HG03457 (cell line): Measurements from ENCODE around the gene ECT2.
"Not testable (repeated sequence)": the region's sequence is repeated elsewhere in the genome, so short reads cannot be mapped to it uniquely, and the experiment has no call there.

Source experiments
- ATAC-seq: cut with Tn5 transposase; IDR thresholded peaks from one replicate; pipeline ENCODE4 v1.9.1; 2021; ENCODE audit warnings: moderate number of reproducible peaks; ENCODE audit not compliant: unreplicated experiment

Gene ECT2

GRCh38 chr3:172750368-172751174, at the start of gene ECT2:
Gene ECT2 (plus strand): TSS chr3:172750726. CDS start chr3:172754531, 3,805 bp downstream.
- ATAC-seq = peak; percentile 95

DNA sequence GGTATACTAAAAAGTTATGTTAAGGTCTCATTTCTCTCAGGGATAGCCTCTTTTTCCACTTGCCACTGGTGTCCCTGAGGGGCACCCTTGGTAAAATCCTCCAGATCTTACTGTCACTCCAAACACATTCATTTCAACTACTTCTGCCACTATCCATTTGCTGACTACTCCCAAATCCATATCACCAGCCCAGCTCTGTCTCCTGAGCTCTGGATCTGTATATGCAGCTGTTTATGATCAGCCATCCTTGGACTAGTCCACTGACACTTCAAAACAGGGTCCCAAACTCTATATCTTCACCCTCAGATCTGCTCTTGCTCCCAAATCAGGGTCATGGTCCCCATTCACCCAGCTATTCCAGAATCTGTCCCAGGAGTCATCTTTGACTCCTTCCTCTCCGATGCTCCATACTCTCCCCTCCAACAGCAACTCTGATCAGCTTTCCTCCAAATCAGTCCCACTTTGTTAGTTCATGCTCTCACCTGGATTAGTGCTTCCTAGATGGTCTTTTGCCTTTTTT, 49.5 kb upstream of the ECT2 start:
- no peak for ATAC-seq

GRCh38 chr3:172701751-172702150, 48.8 kb upstream of the ECT2 start:
- ATAC-seq = no peak

GRCh38 chr3:172702256-172702655, 48.3 kb upstream of the ECT2 start:
- no peak for ATAC-seq

- ATAC-seq = not testable (repeated sequence)
These were observed 47.8 kb upstream of the ECT2 start for GRCh38 chr3:172702731-172703130.

DNA sequence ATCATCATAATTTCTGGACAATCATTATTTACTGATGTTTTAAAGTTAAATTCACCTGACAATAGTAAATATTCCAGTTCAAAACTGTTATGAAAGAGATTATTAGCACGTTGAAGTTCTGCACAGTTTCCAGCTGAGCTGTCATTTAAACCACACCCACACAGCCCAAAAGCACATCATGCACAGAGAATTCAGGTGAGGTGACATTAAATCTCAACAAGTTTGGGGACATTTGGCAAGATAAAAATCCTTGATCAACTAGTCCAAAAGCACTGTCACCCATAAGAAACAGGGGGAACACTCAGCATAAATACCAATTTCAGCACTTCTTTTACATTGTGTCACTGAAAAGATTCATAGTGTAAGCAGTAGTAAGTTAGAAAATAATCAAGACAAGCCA, 46.5 kb upstream of the ECT2 start:
- ATAC-seq = no peak

DNA sequence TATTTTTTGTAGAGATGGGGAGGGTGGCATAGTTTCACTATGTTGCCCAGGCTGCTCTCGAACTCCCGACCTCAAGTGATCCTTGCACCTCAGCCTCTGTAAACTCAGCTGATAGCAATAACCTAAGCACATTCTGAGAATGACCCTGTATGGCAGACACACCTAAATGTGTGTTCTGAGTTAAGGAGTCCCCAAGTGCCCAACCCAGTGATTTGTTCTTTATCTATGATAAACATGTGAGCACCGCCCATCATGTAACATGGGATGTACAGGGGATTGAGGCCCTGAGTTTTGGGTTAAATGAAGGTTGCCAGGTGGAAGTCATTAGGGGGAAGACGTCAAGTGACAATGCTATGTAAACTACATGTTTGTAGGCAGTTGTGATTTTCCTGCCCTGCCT, 45.4 kb upstream of the ECT2 start:
- ATAC-seq = no peak

DNA sequence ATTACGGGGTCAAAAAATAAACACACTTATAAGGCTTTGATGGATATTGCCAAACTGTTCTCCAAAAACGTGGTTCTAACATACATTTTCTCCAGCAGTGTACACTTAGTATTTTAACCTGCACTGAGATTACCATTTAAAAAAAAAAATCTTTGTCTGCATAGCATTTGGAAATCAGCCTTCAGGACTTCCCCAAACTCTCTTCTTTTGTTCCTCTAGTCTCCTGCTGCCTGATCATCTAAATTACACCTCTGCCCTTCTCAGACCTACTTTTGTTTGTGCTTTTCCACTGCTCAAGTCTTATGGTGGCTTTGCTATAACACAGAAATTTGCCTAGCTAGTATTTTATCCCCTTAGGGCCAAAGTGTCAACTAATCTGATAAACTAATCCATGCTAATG, 43.5 kb upstream of the ECT2 start:
- ATAC-seq = no peak

DNA sequence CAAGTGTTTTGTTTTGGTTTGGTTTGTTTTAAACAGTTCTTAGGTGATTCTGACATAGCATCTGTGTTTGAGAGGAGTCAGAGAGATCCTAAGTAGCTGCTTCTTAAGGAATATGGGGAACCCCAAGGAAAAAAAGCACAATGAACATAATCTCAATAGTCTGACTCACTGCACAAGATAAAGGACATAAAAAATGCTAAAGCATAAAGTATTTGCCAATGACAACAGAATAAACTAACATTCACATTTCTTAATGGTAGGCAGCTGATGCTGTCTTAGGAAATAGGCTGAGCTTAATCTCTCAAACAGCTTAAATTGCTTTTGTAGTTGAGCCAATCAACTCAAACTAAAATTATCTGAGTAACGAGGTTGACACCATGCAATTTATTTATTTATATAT, 42.6 kb upstream of the ECT2 start:
- no peak for ATAC-seq

GRCh38 chr3:172708921-172709773, 41.4 kb upstream of the ECT2 start:
- ATAC-seq = no peak

DNA sequence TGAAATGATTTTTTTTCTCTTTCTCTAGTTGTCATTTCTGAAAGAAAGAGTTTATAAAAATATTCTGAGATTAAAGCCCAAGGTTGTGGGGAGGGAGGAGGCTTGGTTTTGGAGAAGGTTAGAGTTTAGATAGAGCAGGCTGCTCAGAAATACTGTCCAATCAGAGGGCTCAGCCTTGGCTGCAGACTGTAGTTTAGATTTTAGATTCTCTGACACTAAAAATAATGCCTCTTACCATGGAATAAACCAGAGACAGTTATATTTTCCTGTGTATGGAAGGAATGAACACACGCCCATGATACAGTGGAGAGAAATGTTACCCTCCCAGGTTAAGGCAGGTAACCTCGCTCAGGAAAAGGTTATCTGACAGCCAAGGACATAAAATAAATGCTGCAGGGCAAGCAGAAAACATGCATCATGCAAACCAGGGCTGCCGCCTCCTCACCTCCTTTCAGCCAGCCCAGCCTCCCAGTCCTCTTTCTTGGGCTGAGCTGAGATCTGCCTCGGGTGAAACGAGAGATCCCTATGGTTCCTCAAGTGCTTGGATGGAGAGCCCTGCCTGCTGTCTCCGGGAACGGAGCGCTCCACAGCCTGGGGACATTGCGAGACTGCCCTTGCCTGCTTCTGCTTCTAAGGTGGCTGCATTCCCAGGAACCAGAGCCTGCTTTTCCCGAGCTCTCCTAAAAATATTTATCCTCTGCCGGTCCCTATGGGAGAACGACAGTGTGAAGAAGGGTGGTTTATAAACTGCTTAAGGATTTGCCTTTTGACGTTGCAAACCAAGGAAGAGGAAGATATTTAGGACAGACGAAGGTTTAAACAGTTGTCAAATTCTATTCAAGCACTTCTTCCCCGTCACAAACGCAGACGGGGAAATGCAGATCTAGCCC, 40.5 kb upstream of the ECT2 start:
- no peak for ATAC-seq

DNA sequence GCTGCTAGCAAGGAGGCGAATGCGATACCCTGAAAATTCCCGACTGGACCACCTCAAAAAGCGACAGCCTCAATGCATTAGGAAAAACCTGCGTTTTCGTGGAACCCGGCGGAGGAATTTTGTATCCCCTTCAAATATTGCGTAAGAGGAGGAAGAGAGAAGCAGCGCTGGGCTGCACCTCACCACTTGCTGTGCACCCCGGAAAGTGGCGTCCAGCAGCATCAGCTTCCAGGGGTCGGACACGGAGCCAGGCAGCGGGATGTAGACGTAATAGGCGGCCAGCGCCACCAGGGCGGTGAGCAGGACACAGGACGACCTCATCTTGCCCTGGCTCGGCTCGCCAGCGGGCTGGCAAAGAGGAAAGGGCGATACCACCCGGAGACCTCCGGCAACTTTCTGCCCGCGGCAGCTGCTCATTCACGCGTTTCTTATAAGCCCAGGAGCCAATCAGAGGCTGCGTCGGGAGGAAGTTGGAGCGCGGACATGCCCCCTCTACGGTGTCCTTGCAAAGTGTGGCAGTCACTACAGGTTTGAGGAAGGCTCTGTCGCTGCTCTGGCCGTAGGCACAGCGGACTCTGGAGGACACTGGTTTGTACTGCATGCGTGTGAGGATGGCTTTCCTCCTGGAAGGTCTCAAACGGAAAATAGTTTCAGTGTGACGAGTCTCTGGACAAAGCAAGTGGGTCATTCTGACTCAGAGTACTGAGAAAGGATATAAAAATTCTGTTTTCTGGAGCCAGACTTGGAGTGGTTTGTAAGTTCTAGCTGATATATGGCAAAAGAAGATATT, 39.7 kb upstream of the ECT2 start, which contains the start of gene NCEH1:
Gene NCEH1, minus strand, starts transcription at position 404 of the 790 bp plus-strand sequence. Its CDS starts 83 bp downstream, at position 321.
- peak; percentile 100 for ATAC-seq

GRCh38 chr3:172711454-172711795, 39.1 kb upstream of the ECT2 start:
- ATAC-seq = no peak

- no peak for ATAC-seq
These were observed 37.2 kb upstream of the ECT2 start for GRCh38 chr3:172713316-172713715.

GRCh38 chr3:172716476-172716875, 34.0 kb upstream of the ECT2 start:
- ATAC-seq = no peak

GRCh38 chr3:172717493-172718088, 32.9 kb upstream of the ECT2 start:
- ATAC-seq = no peak

DNA sequence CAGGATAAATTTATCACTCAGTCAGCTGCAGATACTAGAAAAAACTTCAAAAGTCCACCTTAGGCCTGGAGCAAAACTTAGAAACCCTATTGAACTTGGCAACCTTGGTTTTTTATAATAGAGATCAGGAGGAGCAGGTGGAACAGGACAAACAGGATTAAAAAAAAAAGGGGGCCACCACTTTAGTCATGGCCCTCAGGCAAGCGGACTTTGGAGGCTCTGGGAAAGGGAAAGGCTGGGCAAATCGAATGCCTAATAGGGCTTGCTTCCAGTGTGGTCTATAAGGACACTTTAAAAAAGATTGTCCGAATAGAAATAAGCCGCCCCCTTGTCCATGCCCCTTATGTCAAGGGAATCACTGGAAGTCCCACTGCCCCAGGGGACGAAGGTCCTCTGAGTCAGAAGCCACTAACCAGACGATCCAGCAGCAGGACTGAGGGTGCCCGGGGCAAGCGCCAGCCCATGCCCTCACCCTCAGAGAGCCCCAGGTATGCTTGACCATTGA, 27.9 kb upstream of the ECT2 start:
- ATAC-seq = not testable (repeated sequence)

DNA sequence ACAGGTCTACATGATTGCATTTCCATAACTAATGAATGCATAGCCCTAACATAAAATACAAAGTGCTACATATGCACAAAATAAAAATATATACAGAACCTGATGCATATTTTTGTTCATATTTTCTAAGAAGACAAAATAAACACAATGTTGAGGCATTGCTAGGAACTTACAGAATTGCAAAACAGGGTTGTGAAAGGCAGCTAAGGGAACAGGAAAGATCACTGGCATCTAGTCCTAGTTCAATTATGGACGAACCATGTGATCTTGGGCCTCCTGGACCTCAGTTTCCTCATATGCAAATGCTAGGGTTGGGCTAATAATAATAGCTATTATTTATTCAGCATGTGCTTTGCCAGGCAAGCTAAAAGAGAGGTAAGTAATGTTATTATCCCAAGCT, 24.1 kb upstream of the ECT2 start:
- no peak for ATAC-seq

GRCh38 chr3:172735014-172735413, 15.5 kb upstream of the ECT2 start:
- ATAC-seq = no peak
